ENCODE results near the gene ZDBF2. TPM values are rescaled to one million over a fixed set of nuclear protein-coding genes. Genes with fewer than 3 reads are reported as not detected.
"Not testable (repeated sequence)": the region's sequence is repeated elsewhere in the genome, so short reads cannot be mapped to it uniquely, and the experiment has no call there.

The ZDBF2 gene
- total RNA-seq, 1 donor from 2014 or later, result 8.0 TPM

GRCh38 chr2:206353685-206354084 lies 79.2 kb downstream of the ZDBF2 start:
- ChIA-PET POLR2A (no interaction called here), CTCF (no interaction called here)
- no peaks in the 10 kb centered on the region for H3K36me3 Mint-ChIP-seq (ENCODE audit: low read depth)
- H3K27ac Mint-ChIP-seq, result no peak overlapping the region
- TF ChIP-seq, protein P1, sequence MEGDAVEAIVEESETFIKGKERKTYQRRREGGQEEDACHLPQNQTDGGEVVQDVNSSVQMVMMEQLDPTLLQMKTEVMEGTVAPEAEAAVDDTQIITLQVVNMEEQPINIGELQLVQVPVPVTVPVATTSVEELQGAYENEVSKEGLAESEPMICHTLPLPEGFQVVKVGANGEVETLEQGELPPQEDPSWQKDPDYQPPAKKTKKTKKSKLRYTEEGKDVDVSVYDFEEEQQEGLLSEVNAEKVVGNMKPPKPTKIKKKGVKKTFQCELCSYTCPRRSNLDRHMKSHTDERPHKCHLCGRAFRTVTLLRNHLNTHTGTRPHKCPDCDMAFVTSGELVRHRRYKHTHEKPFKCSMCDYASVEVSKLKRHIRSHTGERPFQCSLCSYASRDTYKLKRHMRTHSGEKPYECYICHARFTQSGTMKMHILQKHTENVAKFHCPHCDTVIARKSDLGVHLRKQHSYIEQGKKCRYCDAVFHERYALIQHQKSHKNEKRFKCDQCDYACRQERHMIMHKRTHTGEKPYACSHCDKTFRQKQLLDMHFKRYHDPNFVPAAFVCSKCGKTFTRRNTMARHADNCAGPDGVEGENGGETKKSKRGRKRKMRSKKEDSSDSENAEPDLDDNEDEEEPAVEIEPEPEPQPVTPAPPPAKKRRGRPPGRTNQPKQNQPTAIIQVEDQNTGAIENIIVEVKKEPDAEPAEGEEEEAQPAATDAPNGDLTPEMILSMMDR (IDR thresholded peaks at IDR 0.05), result no peak
- no peaks in the 10 kb centered on the region for H3K27me3 Mint-ChIP-seq
- intact Hi-C loops (cut with micrococcal nuclease), result no loop called here
- no peaks in the 10 kb centered on the region for H3K4me1 Mint-ChIP-seq
- DNase-seq, result no peak
- no peak overlapping the region for H3K4me3 Mint-ChIP-seq
- no peak for ATAC-seq (ENCODE audit: low read depth)
- peaks cover 8% of the 10 kb centered on the region for H3K9me3 Mint-ChIP-seq

DNA sequence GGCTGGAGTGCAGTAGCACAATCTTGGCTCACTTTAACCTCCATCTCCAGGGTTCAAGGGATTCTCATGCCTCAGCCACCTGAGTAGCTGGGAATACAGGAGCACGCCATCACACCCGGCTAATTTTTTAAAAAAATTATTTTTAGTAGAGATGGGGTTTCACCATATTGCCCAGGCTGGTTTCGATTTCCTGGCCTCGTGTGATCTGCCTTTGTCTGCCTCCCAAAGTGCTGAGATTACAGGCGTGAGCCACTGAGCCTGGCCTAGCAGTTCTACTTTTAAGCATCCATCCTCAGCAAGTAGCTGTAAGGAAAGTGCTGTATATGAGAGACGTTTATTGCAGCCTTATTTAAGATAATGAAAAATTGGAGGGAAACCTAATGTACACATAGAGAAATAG lies 79.7 kb downstream of the ZDBF2 start:
- POLR2A ChIA-PET, result no interaction called here
- no peak for ATAC-seq (ENCODE audit: low read depth)

DNA sequence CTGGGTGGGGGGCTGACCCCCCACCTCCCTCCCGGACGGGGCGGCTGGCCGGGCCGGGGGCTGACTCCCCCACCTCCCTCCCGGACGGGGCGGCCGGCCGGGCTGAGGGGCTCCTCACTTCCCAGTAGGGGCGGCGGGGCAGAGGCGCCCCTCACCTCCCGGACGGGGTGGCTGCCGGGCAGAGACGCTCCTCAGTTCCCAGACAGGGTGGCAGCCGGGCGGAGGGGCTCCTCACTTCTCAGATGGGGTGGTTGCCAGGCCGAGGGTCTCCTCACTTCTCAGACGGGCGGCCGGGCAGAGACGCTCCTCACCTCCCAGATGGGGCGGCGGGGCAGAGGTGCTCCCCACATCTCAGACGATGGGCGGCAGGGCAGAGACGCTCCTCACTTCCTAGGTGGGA lies 82.4 kb downstream of the ZDBF2 start:
- ATAC-seq (ENCODE audit: low read depth); DNase-seq; H3K36me3 Mint-ChIP-seq (ENCODE audit: low read depth); CTCF ChIA-PET; H3K9me3 Mint-ChIP-seq; intact Hi-C loops (cut with micrococcal nuclease); H3K4me3 Mint-ChIP-seq; H3K27me3 Mint-ChIP-seq; H3K27ac Mint-ChIP-seq; POLR2A ChIA-PET; H3K4me1 Mint-ChIP-seq: not testable (repeated sequence)

More for the DNA sequence above, 79.7 kb downstream of the ZDBF2 start:
- TF ChIP-seq, protein P1 (IDR thresholded peaks at IDR 0.05), result no peak
- Mint-ChIP-seq H3K27ac (no peak overlapping the region), H3K36me3 (ENCODE audit: low read depth) (no peaks in the 10 kb centered on the region), H3K27me3 (no peaks in the 10 kb centered on the region), H3K4me1 (no peaks in the 10 kb centered on the region), H3K9me3 (peaks cover 8% of the 10 kb centered on the region), H3K4me3 (no peak overlapping the region)
- CTCF ChIA-PET, result no interaction called here
- DNase-seq, result no peak
- intact Hi-C loops (cut with micrococcal nuclease), result no loop called here

DNA sequence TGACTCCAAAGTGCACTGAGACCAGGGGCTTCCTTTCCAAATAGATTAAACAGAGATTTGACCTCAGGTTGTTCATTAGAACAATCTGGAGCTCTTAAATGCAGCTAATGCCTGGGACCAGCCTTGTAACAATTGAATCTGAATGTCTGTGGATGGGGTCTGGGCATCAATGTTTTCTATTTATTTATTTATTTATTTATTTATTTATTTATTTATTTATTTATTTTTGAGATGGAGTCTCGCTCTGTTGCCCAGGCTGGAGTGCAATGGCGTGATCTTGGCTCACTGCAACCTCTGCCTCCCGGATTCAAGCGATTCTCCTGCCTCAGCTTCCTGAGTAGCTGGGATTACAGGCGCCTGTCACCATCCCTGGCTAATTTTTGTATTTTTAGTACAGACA lies 86.4 kb downstream of the ZDBF2 start:
- intact Hi-C loops (cut with micrococcal nuclease); H3K36me3 Mint-ChIP-seq (ENCODE audit: low read depth); CTCF ChIA-PET; DNase-seq; H3K4me1 Mint-ChIP-seq; H3K4me3 Mint-ChIP-seq; POLR2A ChIA-PET; H3K9me3 Mint-ChIP-seq; H3K27ac Mint-ChIP-seq; H3K27me3 Mint-ChIP-seq; ATAC-seq (ENCODE audit: low read depth): not testable (repeated sequence)

DNA sequence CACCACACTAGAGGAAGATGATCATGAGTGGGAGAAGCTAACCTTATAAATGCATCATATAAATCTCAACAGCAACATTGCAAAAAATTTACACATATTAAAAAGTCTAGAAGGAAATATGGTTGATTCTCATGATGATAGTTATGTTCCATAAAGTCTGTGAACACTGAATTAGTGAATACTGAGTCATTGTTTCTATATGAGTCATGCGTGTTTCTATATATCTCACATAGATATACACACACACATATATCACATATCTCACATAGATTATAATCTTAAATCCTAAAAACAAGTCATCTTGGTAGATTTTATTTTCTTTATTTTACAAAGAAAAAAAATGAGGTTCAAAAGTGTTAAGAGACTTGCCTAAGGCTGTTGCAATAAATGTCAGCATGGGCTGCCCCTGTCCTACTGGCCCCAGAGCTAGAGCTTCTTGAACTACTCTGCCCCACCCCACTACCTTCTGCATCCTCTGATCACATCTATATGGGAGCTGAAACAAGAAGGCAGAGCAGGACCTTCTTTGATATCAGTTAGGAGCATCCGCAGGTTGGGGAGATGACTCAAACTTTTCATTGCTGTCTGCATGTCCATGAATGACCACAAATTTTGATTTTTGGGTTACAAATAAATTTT lies 87.1 kb downstream of the ZDBF2 start:
- POLR2A ChIA-PET, result no interaction called here
- Mint-ChIP-seq H3K9me3 (no peaks in the 10 kb centered on the region), H3K27me3 (no peaks in the 10 kb centered on the region)

More for the DNA sequence above, 87.1 kb downstream of the ZDBF2 start:
- DNase-seq (no peak), ATAC-seq (ENCODE audit: low read depth) (no peak)
- TF ChIP-seq, protein P1 (IDR thresholded peaks at IDR 0.05), result no peak
- Mint-ChIP-seq H3K4me1 (no peaks in the 10 kb centered on the region), H3K4me3 (no peak overlapping the region), H3K36me3 (ENCODE audit: low read depth) (no peaks in the 10 kb centered on the region), H3K27ac (no peak overlapping the region)
- CTCF ChIA-PET, result no interaction called here
- intact Hi-C loops (cut with micrococcal nuclease), result no loop called here

Other genes starting within 250 kb of the ZDBF2 start
- 52.1 and 53.1 TPM in 2 replicates for gene INO80D, start 188.5 kb upstream of the ZDBF2 start, total RNA-seq
- gene NDUFS1, start 115.2 kb upstream of the ZDBF2 start, total RNA-seq, result 47.3 and 50.1 TPM in 2 replicates
- gene EEF1B2, start 114.8 kb upstream of the ZDBF2 start, total RNA-seq, result 1,278 and 1,486 TPM in 2 replicates
- 0.86 and 1.5 TPM in 2 replicates for gene ADAM23, start 168.9 kb downstream of the ZDBF2 start, total RNA-seq